ENCODE results near the gene GJD3. TPM values are rescaled to one million over a fixed set of nuclear protein-coding genes. Genes with fewer than 3 reads are reported as not detected.
"Not testable (repeated sequence)": the region's sequence is repeated elsewhere in the genome, so short reads cannot be mapped to it uniquely, and the experiment has no call there.

Gene GJD3
- total RNA-seq, 4 donors from 2014 or later: 2.1 TPM; not detected in 3

DNA sequence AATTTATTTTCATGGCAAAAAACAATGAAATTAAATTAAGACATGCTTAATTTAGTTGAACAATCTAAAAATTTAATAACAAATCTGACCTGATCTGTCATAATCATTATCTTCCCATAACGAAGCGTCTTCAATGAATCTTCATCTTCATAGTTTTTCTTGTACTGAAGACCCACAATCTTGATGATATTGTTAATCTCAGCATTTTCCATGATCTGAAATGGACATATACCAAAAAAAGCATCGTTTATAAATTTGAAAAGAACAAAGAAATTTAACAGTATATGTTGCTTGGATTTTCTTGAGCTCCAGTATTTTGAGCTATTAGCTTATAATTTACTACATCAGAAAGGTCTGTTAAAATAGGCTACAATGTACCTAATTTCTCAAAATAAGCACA is 42.9 kb upstream of the GJD3 start:
- no peak for TF ChIP-seq POLR2AphosphoS5 (IDR thresholded peaks at IDR 0.05)
- TF ChIP-seq EP300 (IDR thresholded peaks at IDR 0.05): no peak
- TF ChIP-seq POLR2A (IDR thresholded peaks at IDR 0.05): no peak
- TF ChIP-seq CTCF (IDR thresholded peaks at IDR 0.05): no peak
- 97% methylated on average over 3 of the region's 3 CpGs for WGBS
- Histone ChIP-seq H3K27ac (no peak overlapping the region), H3K27me3 (no peaks in the 10 kb centered on the region), H3K36me3 (no peaks in the 10 kb centered on the region), H3K4me3 (no peak overlapping the region), H3K4me1 (no peaks in the 10 kb centered on the region), H3K9me3 (no peaks in the 10 kb centered on the region)
- no peak for DNase-seq (ENCODE audit: low spot score in 2 of 2)

- Histone ChIP-seq H3K27me3 (no peaks in the 10 kb centered on the region), H3K4me1 (no peaks in the 10 kb centered on the region), H3K9me3 (no peaks in the 10 kb centered on the region), H3K4me3 (no peak overlapping the region), H3K27ac (no peak overlapping the region), H3K36me3 (no peaks in the 10 kb centered on the region)
- 92% methylated on average over 3 of the region's 3 CpGs for WGBS
- TF ChIP-seq EP300 (IDR thresholded peaks at IDR 0.05) (no peak), POLR2AphosphoS5 (IDR thresholded peaks at IDR 0.05) (no peak), POLR2A (IDR thresholded peaks at IDR 0.05) (no peak), CTCF (IDR thresholded peaks at IDR 0.05) (no peak)
- no peak for DNase-seq (ENCODE audit: low spot score in 2 of 2)
These were observed 39.5 kb upstream of the GJD3 start for GRCh38 chr17:40404003-40404402.

DNA sequence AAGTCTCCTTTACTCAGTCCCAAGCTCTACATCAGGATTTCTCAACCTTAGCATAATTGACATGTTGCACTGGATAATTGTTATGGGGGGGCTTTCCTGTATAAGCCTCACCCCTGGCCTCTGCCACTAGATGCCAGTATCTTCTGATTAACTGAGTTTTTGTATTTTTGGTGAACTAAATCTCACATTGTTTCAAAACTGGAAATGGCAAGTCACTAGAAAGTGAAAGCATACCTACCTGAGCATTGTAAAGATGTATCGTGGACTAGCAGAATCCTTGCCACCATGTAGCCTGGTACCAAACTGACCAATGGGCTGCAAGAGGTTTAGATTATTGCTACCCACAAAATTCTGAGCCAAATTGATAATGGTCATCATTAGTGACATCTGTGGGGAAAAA is 38.1 kb upstream of the GJD3 start:
- Histone ChIP-seq H3K9me3 (no peaks in the 10 kb centered on the region), H3K4me1 (no peaks in the 10 kb centered on the region), H3K27ac (no peak overlapping the region), H3K4me3 (no peak overlapping the region), H3K36me3 (no peaks in the 10 kb centered on the region), H3K27me3 (no peaks in the 10 kb centered on the region)
- no peak for DNase-seq (ENCODE audit: low spot score in 2 of 2)
- TF ChIP-seq POLR2A (IDR thresholded peaks at IDR 0.05) (no peak), POLR2AphosphoS5 (IDR thresholded peaks at IDR 0.05) (no peak), EP300 (IDR thresholded peaks at IDR 0.05) (no peak), CTCF (IDR thresholded peaks at IDR 0.05) (no peak)
- 96% methylated on average over 1 of the region's 1 CpG for WGBS

GRCh38 chr17:40399185-40399584 is 34.6 kb upstream of the GJD3 start:
- no peak for DNase-seq (ENCODE audit: low spot score in 2 of 2)
- 45% methylated on average over 4 of the region's 4 CpGs for WGBS
- H3K27ac ChIP-seq: no peak overlapping the region
- no peaks in the 10 kb centered on the region for H3K36me3 ChIP-seq
- H3K4me1 ChIP-seq: no peaks in the 10 kb centered on the region
- H3K9me3 ChIP-seq: no peaks in the 10 kb centered on the region
- no peak overlapping the region for H3K4me3 ChIP-seq
- TF ChIP-seq POLR2A (IDR thresholded peaks at IDR 0.05) (no peak), POLR2AphosphoS5 (IDR thresholded peaks at IDR 0.05) (no peak), CTCF (IDR thresholded peaks at IDR 0.05) (peak; percentile 17 to 32), EP300 (IDR thresholded peaks at IDR 0.05) (no peak)
- no peaks in the 10 kb centered on the region for H3K27me3 ChIP-seq

DNA sequence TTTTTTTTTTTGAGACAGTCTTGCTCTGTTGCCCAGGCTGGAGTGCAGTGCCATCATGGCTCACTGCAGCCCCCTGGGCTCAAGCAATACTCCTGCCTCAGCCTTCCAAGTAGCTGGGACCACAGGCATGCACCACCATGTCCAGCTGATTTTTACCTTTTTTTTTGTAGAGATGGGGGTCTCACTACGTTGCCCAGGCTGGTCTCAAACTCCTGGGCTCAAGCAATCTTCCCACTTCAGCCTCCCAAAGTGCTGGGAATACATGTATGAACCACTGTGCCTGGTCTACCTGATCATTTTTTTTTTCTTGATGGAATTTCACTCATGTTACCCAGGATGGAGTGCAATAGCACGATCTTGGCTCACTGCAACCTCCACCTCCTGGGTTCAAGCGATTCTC is 22.0 kb upstream of the GJD3 start:
- H3K27me3 ChIP-seq; H3K4me3 ChIP-seq; H3K36me3 ChIP-seq; H3K4me1 ChIP-seq; H3K27ac ChIP-seq; DNase-seq (ENCODE audit: low spot score in 2 of 2); H3K9me3 ChIP-seq: not testable (repeated sequence)
- WGBS: 97% methylated on average over 3 of the region's 3 CpGs

DNA sequence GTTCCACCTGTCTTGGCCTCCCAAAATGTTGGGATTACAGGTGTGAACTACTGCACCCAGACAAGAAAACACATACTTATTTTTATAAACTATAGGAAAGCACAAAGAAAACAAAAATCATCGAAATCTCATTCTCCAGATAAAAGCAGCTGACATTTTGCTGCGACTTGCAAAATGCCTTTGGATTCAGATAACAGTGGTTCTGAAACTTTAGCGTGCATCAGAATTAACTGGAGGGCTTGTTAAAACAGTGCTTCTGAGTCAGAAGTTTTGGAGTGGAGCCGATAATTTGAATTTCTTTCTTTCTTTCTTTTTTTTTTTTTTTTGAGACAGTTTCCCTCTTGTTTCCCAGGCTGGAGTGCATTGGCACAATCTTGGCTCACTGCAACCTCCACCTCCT is 17.7 kb upstream of the GJD3 start:
- Histone ChIP-seq H3K27ac (no peak overlapping the region), H3K27me3 (no peaks in the 10 kb centered on the region), H3K4me3 (no peak overlapping the region), H3K9me3 (no peaks in the 10 kb centered on the region), H3K4me1 (no peaks in the 10 kb centered on the region), H3K36me3 (no peaks in the 10 kb centered on the region)
- DNase-seq (ENCODE audit: low spot score in 2 of 2): no peak
- TF ChIP-seq POLR2AphosphoS5 (IDR thresholded peaks at IDR 0.05) (no peak), CTCF (IDR thresholded peaks at IDR 0.05) (no peak), EP300 (IDR thresholded peaks at IDR 0.05) (no peak), POLR2A (IDR thresholded peaks at IDR 0.05) (no peak)
- 56% methylated on average over 4 of the region's 4 CpGs for WGBS

All from suprapubic skin (tissue), 4 donors.